K562 (cell line): Measurements from ENCODE around the gene KLHL13.

Experiments
- CTCF ChIP-seq, 3 experiments: IDR thresholded peaks in 2 of 3; conservative IDR thresholded peaks in 1 of 3; 2 replicates each; pipeline ENCODE4 v1.5.1; 2011 to 2012; ENCODE audit warnings: low read length in 3 of 3, mild to moderate bottlenecking in 3 of 3, control low read depth in 2 of 3, improper control_type of control experiment in 1 of 3, inconsistent platforms in 1 of 3, low read depth in 1 of 3, mixed read lengths in 1 of 3, moderate library complexity in 1 of 3; ENCODE audit not compliant: insufficient read depth in 2 of 3
- EGR1 ChIP-seq: fragments of 450-650 bp; conservative IDR thresholded peaks from 2 replicates; pipeline ENCODE4 v1.6.1; 2017; ENCODE audit warnings: mild to moderate bottlenecking
- EP300 ChIP-seq: IDR thresholded peaks from 2 replicates; pipeline ENCODE4 v1.6.1; 2012; ENCODE audit warnings: low read length, improper control_type of control experiment
- EZH2 ChIP-seq: IDR thresholded peaks from 2 replicates; pipeline ENCODE4 v1.6.1; 2012; ENCODE audit warnings: low read depth, mild to moderate bottlenecking, inconsistent platforms, low read length, borderline replicate concordance
- KDM5B ChIP-seq: fragments of 200-600 bp; sonication (generic); IDR thresholded peaks from 2 replicates; pipeline ENCODE4 v1.6.1; 2012; ENCODE audit warnings: low read depth, mild to moderate bottlenecking, moderate library complexity, low read length, control low read depth, inconsistent platforms; ENCODE audit not compliant: insufficient replicate concordance
- KLF1 ChIP-seq: fragments of 450-650 bp; IDR thresholded peaks from 2 replicates; pipeline ENCODE4 v1.6.1; 2016; ENCODE audit warnings: missing genetic modification characterization, missing compliant biosample characterization
- RCOR1 ChIP-seq, 2 experiments: IDR thresholded peaks; 2 replicates each; pipeline ENCODE4 v1.6.1; 2012; ENCODE audit warnings: low read depth in 2 of 2, low read length in 2 of 2, borderline replicate concordance in 1 of 2, improper control_type of control experiment in 1 of 2
- SFPQ ChIP-seq: fragments of 200-400 bp; formaldehyde crosslinking; IDR thresholded peaks from 2 replicates; pipeline ENCODE4 v1.6.1; 2017; ENCODE audit warnings: mild to moderate bottlenecking, low read depth, low read length, moderate library complexity
- SMAD3 ChIP-seq: fragments of 450-650 bp; formaldehyde crosslinking; conservative IDR thresholded peaks from 2 replicates; pipeline ENCODE4 v1.4.0; 2020; ENCODE audit warnings: mild to moderate bottlenecking
- ZBTB11 ChIP-seq, 3 experiments: fragments of 200-800 bp in 1 of 3; fragments of 250-450 bp in 1 of 3; fragments of 450-650 bp in 1 of 3; sonication (Bioruptor Pico) in 1 of 3; sonication (Bioruptor generic) in 1 of 3; formaldehyde crosslinking in 1 of 3; IDR thresholded peaks; 2 replicates each; pipeline versions ENCODE4 v1.6.1 to v1.8.0; 2016 to 2022; ENCODE audit warnings: mild to moderate bottlenecking in 2 of 3, missing genetic modification characterization in 2 of 3, missing compliant biosample characterization in 1 of 3, moderate library complexity in 1 of 3
- ZBTB33 ChIP-seq: sonication (generic); formaldehyde crosslinking; IDR thresholded peaks from 2 replicates; pipeline ENCODE4 v1.8.1; 2023; ENCODE audit warnings: mild to moderate bottlenecking, missing genetic modification reagents
- ZNF175 ChIP-seq: fragments of 200-800 bp; sonication (Bioruptor generic); IDR thresholded peaks from 2 replicates; pipeline ENCODE4 v1.6.1; 2016; ENCODE audit warnings: low read depth, mild to moderate bottlenecking, missing genetic modification characterization, missing compliant biosample characterization
- ZNF407 ChIP-seq: fragments of 450-650 bp; IDR thresholded peaks from 2 replicates; pipeline ENCODE4 v1.6.1; 2016; ENCODE audit warnings: low read depth

- TF ChIP-seq EGR1 (no peak), ZBTB33 (CRISPR knock-in tag) (no peak), SMAD3 (CRISPR knock-in tag) (no peak), ZNF175 (CRISPR knock-in tag) (no peak), SFPQ (no peak), EP300 (no peak), ZBTB11 (CRISPR knock-in tag; IDR thresholded peaks at IDR 0.05) (no peak), RCOR1 (IDR thresholded peaks at IDR 0.05; ENCODE audit: borderline replicate concordance in 1 of 2, low read depth in 2 of 2, low read length in 2 of 2) (no peak), KLF1 (tag) (no peak), KDM5B (no peak), ZNF407 (no peak), CTCF (IDR thresholded peaks at IDR 0.05 in 2 of 3, conservative IDR thresholded peaks at IDR 0.05 in 1 of 3; ENCODE audit: insufficient read depth in 2 of 3, low read depth in 1 of 3, low read length in 3 of 3) (no peak), EZH2 (no peak)
Measured at GRCh38 chrX:118156953-118157608, 40.5 kb upstream of the KLHL13 start.
